NB4 (cell line): ENCODE measurements around the gene P2RY14.

Experiments
- DNase-seq: peaks from one replicate; pipeline ENCODE4 v3.0.0; 2010; ENCODE audit warnings: low read depth
- H3K4me3 ChIP-seq: one replicate; pipeline ENCODE4 v1.5.1; 2011; ENCODE audit warnings: mild to moderate bottlenecking, low read depth, low read length, moderate library complexity
- MYC ChIP-seq: IDR thresholded peaks from 2 replicates; pipeline ENCODE4 v1.6.1; 2011; ENCODE audit warnings: low read depth, low read length
- POLR2A ChIP-seq: IDR thresholded peaks from 2 replicates; pipeline ENCODE4 v1.6.1; 2011; ENCODE audit warnings: mild to moderate bottlenecking; ENCODE audit not compliant: insufficient read length; ENCODE audit errors: extremely low read depth
- TF ChIP-seq, protein P1 (sequence below): IDR thresholded peaks from 2 replicates; pipeline ENCODE4 v1.6.1; 2011; ENCODE audit warnings: low read depth, low read length
- TF ChIP-seq, protein P2 (sequence below): IDR thresholded peaks from one replicate; pipeline ENCODE4 v1.5.1; 2012; ENCODE audit warnings: low read depth, low read length

The P2RY14 gene

DNA sequence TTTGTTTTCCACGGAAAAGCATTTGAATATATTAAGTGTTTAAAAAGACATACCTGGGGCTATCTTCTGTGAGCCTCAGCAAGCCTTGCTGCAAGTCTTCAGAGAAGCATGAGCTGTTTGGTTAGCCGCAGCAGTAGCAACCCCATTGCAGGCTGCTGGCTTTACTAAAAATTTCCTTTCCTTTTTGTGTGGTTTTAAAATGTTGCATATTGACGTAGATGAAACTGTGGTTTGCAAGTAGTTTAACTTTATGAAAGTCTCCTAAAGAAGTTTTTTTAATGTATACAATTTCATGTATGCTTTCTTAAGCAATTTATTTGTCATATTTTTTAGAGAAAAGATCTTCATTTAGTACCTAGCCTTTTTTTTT is 75.3 kb downstream of the P2RY14 start, which contains the start of gene GPR171:
GPR171 (minus strand) TSS at position 166 of the 370 bp plus-strand sequence. CDS start 3,830 bp downstream, outside the sequence.
- no peak for TF ChIP-seq MYC
- TF ChIP-seq, protein P1, sequence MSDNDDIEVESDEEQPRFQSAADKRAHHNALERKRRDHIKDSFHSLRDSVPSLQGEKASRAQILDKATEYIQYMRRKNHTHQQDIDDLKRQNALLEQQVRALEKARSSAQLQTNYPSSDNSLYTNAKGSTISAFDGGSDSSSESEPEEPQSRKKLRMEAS: no peak
- TF ChIP-seq, protein P2, sequence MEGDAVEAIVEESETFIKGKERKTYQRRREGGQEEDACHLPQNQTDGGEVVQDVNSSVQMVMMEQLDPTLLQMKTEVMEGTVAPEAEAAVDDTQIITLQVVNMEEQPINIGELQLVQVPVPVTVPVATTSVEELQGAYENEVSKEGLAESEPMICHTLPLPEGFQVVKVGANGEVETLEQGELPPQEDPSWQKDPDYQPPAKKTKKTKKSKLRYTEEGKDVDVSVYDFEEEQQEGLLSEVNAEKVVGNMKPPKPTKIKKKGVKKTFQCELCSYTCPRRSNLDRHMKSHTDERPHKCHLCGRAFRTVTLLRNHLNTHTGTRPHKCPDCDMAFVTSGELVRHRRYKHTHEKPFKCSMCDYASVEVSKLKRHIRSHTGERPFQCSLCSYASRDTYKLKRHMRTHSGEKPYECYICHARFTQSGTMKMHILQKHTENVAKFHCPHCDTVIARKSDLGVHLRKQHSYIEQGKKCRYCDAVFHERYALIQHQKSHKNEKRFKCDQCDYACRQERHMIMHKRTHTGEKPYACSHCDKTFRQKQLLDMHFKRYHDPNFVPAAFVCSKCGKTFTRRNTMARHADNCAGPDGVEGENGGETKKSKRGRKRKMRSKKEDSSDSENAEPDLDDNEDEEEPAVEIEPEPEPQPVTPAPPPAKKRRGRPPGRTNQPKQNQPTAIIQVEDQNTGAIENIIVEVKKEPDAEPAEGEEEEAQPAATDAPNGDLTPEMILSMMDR: no peak
- TF ChIP-seq POLR2A: no peak
- H3K4me3 ChIP-seq: no peak within 1 kb of the TSS
- DNase-seq: no peak

DNA sequence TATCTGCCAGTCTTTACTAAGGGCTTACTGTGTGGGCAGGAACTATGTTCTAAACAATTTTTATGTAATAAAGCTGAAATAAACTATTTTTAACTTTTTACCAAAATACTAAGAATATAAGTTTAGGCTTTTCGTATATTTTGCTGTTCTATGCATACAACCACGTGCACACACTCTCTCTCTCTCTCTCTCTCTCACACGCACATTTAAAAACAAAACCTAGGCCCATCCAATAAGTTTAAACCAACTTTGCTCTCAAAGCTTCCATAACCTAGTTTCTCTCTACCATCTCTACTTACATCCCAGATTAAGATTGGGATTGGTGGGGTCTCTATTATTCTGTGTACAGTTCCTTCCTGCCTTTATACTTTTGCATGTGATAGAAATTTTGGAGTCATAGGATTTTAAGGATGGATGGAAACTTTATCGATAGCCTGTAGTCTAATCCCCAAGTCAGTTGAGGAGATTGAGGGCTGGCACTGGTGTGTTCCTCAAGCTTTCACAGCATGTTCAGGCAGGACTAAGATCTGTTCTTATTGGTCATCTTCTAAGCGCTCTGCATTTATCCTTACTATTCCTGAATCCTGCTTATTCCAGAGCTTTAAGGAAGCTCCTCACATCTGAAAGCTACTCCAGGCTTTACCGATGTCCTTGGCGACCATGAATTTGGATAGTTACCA is 77.2 kb downstream of the P2RY14 start:
- DNase-seq: no peak
- no peak overlapping the region for H3K4me3 ChIP-seq
- no peak for TF ChIP-seq MYC
- TF ChIP-seq, protein P2: no peak
- TF ChIP-seq POLR2A: no peak
- TF ChIP-seq, protein P1: no peak

DNA sequence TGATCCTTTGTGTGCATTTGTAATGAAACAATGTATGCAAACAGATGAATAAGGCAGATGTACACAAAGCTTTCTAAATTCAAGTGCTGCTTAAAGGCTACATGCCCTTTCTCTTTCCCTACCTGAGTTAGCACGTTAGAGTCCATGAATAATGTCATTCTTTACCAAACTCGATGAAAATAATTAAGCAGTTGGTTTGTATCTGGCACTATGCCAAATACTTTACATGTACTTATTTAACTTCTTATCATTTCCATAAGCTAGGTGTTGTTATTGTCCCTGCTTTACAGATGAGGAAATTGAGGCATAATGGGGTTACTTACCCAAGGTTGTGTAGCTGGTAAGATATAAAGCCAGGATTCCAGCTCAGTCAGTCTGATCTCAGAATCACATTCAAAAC is 77.8 kb downstream of the P2RY14 start:
- TF ChIP-seq, protein P1: no peak
- TF ChIP-seq MYC (no peak), POLR2A (no peak)
- TF ChIP-seq, protein P2: no peak
- DNase-seq: no peak
- no peak overlapping the region for H3K4me3 ChIP-seq

DNA sequence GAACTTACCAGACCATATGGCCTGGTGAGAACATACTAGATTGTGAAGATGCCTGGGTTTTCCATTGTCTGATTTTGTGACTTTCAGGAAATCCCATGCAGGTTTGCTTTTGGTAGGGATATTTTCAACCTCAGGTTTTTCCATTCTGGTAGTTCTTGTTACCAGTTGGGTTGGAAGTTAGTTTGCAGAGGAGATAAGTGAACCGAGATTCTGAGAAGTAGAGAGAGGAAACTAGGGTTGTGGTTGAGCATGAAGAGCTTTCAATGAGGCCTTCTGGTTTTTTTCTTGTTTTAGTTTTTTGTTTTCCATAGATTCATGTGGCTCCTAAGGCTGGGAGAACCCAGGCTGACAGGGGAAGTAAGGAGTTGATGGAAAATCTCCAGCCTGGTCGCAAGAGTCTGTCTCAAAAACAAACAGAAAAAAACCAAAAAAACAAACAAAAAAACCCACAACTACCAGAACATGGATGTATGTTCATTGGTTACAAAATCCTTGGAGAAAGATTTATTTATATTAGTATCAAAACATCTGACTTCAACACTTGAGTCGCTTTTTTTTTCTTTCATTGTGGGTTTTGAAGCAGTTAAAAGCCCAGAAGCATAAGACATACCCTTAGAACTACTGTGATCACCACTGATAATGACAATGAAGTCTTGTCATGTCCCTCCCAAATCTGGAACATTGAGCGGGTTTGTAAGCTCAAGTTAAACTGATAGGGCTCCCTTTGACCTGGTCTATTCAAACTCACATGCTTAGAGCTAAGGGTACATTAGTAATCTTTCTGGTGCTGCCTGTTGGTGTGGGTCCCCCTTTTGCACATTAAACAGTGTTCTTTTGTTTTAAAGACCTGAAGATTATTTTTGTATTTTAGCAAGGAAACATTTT is 78.5 kb downstream of the P2RY14 start:
- TF ChIP-seq MYC (no peak), POLR2A (no peak)
- TF ChIP-seq, protein P1: no peak
- TF ChIP-seq, protein P2: no peak
- DNase-seq: no peak
- no peak overlapping the region for H3K4me3 ChIP-seq

DNA sequence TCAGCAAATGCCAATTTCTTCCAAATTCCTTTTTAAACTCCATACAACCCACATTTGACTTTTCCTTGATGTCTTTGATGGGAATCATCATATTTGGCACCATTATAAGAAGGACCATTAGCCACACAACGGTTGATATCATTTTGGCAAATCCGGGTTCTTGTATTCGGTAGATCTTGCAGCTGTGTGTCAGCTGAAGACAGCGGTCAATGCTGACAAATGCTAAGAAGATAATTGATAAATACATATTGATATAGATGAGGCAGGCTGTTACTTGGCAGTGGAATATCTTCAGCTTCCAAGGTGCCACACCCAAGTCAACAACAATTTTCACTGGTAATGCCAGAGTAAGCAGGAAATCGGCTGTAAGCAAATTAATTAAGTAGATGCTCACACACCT is 79.5 kb downstream of the P2RY14 start:
- DNase-seq: no peak
- no peak for TF ChIP-seq MYC
- no peak for TF ChIP-seq POLR2A
- TF ChIP-seq, protein P1: no peak
- TF ChIP-seq, protein P2: no peak

More for the DNA sequence above, 79.5 kb downstream of the P2RY14 start:
- no peak overlapping the region for H3K4me3 ChIP-seq
